ENCODE data around the gene ACKR3. TPM values are rescaled to one million over a fixed set of nuclear protein-coding genes. Genes with fewer than 3 reads are reported as not detected.

Gene ACKR3
- total and polyA plus RNA-seq, 3 donors from 2014 or later: 22.8 to 52.8 (median 35.5) TPM

DNA sequence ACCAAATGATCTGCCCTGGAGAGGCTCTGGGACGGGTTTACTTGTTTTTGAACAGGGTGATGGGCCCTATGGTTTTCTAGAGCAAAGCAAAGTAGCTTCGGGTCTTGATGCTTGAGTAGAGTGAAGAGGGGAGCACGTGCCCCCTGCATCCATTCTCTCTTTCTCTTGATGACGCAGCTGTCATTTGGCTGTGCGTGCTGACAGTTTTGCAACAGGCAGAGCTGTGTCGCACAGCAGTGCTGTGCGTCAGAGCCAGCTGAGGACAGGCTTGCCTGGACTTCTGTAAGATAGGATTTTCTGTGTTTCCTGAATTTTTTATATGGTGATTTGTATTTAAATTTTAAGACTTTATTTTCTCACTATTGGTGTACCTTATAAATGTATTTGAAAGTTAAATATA, 11.9 kb downstream of the ACKR3 start:
- no peak for TF ChIP-seq POLR2A (IDR thresholded peaks at IDR 0.05)
- TF ChIP-seq, protein P1, sequence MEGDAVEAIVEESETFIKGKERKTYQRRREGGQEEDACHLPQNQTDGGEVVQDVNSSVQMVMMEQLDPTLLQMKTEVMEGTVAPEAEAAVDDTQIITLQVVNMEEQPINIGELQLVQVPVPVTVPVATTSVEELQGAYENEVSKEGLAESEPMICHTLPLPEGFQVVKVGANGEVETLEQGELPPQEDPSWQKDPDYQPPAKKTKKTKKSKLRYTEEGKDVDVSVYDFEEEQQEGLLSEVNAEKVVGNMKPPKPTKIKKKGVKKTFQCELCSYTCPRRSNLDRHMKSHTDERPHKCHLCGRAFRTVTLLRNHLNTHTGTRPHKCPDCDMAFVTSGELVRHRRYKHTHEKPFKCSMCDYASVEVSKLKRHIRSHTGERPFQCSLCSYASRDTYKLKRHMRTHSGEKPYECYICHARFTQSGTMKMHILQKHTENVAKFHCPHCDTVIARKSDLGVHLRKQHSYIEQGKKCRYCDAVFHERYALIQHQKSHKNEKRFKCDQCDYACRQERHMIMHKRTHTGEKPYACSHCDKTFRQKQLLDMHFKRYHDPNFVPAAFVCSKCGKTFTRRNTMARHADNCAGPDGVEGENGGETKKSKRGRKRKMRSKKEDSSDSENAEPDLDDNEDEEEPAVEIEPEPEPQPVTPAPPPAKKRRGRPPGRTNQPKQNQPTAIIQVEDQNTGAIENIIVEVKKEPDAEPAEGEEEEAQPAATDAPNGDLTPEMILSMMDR (IDR thresholded peaks at IDR 0.05): no peak

DNA sequence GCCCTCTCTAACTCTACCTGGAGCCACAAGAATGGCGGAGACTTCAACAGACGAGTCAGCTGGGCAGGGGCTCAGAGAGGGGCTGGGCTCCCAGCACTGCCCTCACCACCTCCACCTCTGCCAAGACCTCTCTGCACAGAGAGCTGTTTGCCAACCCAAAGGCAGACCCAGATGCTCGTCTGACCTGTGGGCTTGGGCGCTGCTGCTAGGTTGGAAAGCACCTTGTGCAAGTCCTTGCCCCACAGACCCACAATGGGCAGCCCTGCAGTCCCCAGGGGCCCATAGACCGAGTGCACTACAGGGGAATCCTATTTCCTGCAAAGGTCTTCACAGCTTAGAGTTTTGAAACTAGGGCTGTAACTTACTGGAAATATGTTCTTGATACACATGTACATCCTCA, 13.3 kb downstream of the ACKR3 start:
- Histone ChIP-seq H3K9me3 (no peaks in the 10 kb centered on the region), H3K36me3 (ENCODE audit: low read depth, missing control alignments) (no peaks in the 10 kb centered on the region), H3K4me3 (no peak overlapping the region), H3K27ac (no peak overlapping the region), H3K4me1 (no peaks in the 10 kb centered on the region), H3K27me3 (no peaks in the 10 kb centered on the region)
- TF ChIP-seq POLR2A (IDR thresholded peaks at IDR 0.05): no peak
- TF ChIP-seq, protein P1 (IDR thresholded peaks at IDR 0.05): no peak
- intact Hi-C loops (cut with DNase I; ENCODE audit: low total_unique reads): no loop called here
- DNase-seq: no peak
- WGBS, 2 donors: 88 to 98% methylated on average over 2 to 5 of the region's 5 CpGs

More for the DNA sequence above, 11.9 kb downstream of the ACKR3 start:
- no peak for DNase-seq
- WGBS, 2 donors: 94 to 97% methylated on average over 7 of the region's 7 CpGs
- Histone ChIP-seq H3K4me3 (no peak overlapping the region), H3K27me3 (no peaks in the 10 kb centered on the region), H3K4me1 (no peaks in the 10 kb centered on the region), H3K27ac (no peak overlapping the region), H3K9me3 (no peaks in the 10 kb centered on the region), H3K36me3 (ENCODE audit: low read depth, missing control alignments) (no peaks in the 10 kb centered on the region)
- intact Hi-C loops (cut with DNase I; ENCODE audit: low total_unique reads): no loop called here

DNA sequence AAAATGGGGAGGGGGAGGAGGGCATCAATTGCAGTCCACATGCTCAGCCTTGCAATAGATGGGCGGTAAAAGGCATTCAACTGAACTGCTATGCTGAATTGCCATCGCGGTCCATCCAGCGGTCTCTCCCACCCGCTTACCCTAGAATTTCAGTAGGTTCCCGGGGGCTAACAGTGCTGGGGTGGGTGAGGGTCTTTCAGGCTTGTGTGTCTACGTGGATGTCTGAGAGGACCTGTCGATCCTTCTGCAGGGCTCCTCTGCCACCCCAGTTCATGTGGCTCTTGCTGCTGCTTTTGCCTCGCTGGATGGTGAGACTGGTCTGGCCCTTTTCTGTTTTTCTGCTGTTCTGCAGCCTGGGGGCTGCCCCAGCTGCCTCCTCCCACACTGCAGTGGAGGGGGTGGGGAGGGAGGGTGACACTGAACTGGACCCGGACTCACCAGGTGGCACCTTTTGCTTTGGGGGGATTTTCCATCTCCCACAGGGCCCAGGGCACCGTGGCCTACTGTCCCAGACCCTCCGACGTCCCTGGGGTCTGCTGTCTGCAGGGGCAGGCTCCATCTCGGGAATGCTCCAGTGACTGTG, 14.1 kb downstream of the ACKR3 start:
- Histone ChIP-seq H3K4me3 (no peak overlapping the region), H3K4me1 (no peaks in the 10 kb centered on the region), H3K36me3 (ENCODE audit: low read depth, missing control alignments) (no peaks in the 10 kb centered on the region), H3K27me3 (no peaks in the 10 kb centered on the region), H3K9me3 (no peaks in the 10 kb centered on the region), H3K27ac (no peak overlapping the region)
- intact Hi-C loops (cut with DNase I; ENCODE audit: low total_unique reads): no loop called here
- DNase-seq: no peak
- TF ChIP-seq, protein P1 (IDR thresholded peaks at IDR 0.05): no peak
- TF ChIP-seq POLR2A (IDR thresholded peaks at IDR 0.05): no peak
- WGBS, 2 donors: 89 to 95% methylated on average over 11 to 14 of the region's 14 CpGs

DNA sequence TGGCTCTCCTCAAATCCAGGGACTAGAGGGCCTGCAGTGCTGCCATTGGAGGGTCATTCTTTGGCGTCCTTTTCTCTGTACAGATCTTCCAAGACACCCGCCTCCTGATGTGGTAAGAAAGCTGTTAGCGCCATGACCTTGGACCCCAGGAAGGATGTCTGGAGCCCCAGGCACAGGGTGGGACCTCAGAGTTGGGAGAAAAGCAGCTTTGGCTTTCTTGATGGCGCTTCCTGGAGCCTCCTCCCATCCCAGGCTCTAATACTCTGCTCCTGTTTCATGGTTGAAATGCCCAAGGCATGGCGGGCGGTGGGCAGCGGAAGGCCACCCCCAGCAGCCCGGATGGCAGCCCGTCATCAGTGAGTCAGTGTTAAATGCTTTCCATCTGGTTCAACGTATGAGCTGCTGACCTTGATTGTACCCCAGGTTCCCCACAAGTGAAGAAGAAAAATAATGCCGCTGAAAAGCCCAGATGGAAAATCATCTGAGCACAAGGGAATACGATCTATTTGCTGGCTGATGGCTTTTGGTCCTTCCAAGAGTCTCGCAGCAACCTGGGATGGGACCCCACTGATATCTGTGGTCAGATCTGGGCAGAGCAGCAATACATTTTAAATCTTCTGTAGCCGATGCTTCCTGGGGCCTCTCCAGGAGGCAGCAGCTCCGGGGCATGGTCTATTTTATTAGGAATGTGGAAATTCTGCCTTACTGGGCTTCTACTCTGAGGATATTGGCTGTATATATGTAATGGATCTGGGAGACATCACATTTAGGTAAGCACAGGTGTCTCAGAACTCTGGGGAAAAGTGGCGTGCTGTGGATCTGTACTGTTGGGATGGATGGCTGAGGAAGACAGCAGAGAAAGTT, 15.1 kb downstream of the ACKR3 start:
- intact Hi-C loops (cut with DNase I; ENCODE audit: low total_unique reads): no loop called here
- no peaks in the 10 kb centered on the region for H3K4me1 ChIP-seq
- 89 to 93% methylated on average over 16 of the region's 16 CpGs for WGBS, 2 donors
- TF ChIP-seq POLR2A (IDR thresholded peaks at IDR 0.05): no peak
- TF ChIP-seq, protein P1 (IDR thresholded peaks at IDR 0.05): no peak
- H3K36me3 ChIP-seq (ENCODE audit: low read depth, missing control alignments): no peaks in the 10 kb centered on the region
- DNase-seq: no peak
- no peaks in the 10 kb centered on the region for H3K9me3 ChIP-seq
- no peak overlapping the region for H3K4me3 ChIP-seq
- no peak overlapping the region for H3K27ac ChIP-seq
- no peaks in the 10 kb centered on the region for H3K27me3 ChIP-seq

All from testis (tissue), 3 donors.